Liver (tissue), 9 donors: Measurements from ENCODE around the gene HPCA. TPM values are rescaled to one million over a fixed set of nuclear protein-coding genes. Genes with fewer than 3 reads are reported as not detected.

Source experiments
- DNase-seq: peaks from one replicate; pipeline ENCODE4 v3.0.0-alpha.2; 2017; ENCODE audit warnings: low spot score
- H3K27ac ChIP-seq, 2 donors: one replicate each; pipeline ENCODE4 v1.7.0; 2013; ENCODE audit warnings: inconsistent platforms in 2 of 2, low read length in 2 of 2, control low read depth in 1 of 2, low read depth in 1 of 2, mild to moderate bottlenecking in 1 of 2
- H3K27me3 ChIP-seq, 4 donors: one replicate each; pipeline versions ENCODE4 v1.6.1 to v1.7.0; 2013; ENCODE audit warnings: low read length in 3 of 4, inconsistent platforms in 1 of 4, mild to moderate bottlenecking in 1 of 4, moderate library complexity in 1 of 4; ENCODE audit not compliant: control insufficient read depth in 4 of 4, insufficient read depth in 4 of 4
- H3K36me3 ChIP-seq, 4 donors: one replicate each; pipeline versions ENCODE4 v1.6.1 to v1.7.0; 2013; ENCODE audit warnings: low read length in 3 of 4, mild to moderate bottlenecking in 3 of 4, low read depth in 1 of 4, moderate library complexity in 1 of 4; ENCODE audit not compliant: control insufficient read depth in 4 of 4, insufficient read depth in 3 of 4
- H3K4me1 ChIP-seq, 4 donors: one replicate each; pipeline versions ENCODE4 v1.6.1 to v1.7.0; 2013; ENCODE audit warnings: low read length in 3 of 4, mild to moderate bottlenecking in 3 of 4, moderate library complexity in 1 of 4; ENCODE audit not compliant: control insufficient read depth in 4 of 4, insufficient read depth in 4 of 4
- H3K4me3 ChIP-seq, 3 donors: one replicate each; pipeline versions ENCODE4 v1.6.1 to v1.7.0; 2013; ENCODE audit warnings: low read length in 3 of 3, control low read depth in 1 of 3, low read depth in 1 of 3, mild to moderate bottlenecking in 1 of 3
- H3K9ac ChIP-seq, 2 donors: one replicate each; pipeline ENCODE4 v1.7.0; 2013; ENCODE audit warnings: low read length in 2 of 2, mild to moderate bottlenecking in 2 of 2, moderate library complexity in 2 of 2, control low read depth in 1 of 2, low read depth in 1 of 2
- H3K9me3 ChIP-seq, 4 donors: one replicate each; pipeline versions ENCODE4 v1.6.1 to v1.7.0; 2013; ENCODE audit warnings: low read length in 3 of 4; ENCODE audit not compliant: control insufficient read depth in 4 of 4
- ATF3 ChIP-seq: IDR thresholded peaks from 2 replicates; pipeline ENCODE4 v1.6.1; 2016; ENCODE audit warnings: antibody characterized with exemption
- CTCF ChIP-seq: fragments of 150-350 bp; IDR thresholded peaks from 2 replicates; pipeline ENCODE4 v1.5.1; 2017; ENCODE audit warnings: improper control_type of control experiment, low read depth, low read length; ENCODE audit not compliant: missing input control
- EGR1 ChIP-seq, 2 donors: IDR thresholded peaks; 2 replicates each; pipeline ENCODE4 v1.6.1; 2016 to 2018; ENCODE audit warnings: antibody characterized with exemption in 2 of 2, low read depth in 2 of 2
- FOXA1 ChIP-seq: IDR thresholded peaks from 2 replicates; pipeline ENCODE4 v1.6.1; 2016; ENCODE audit warnings: antibody characterized with exemption
- FOXA2 ChIP-seq: IDR thresholded peaks from 2 replicates; pipeline ENCODE4 v1.6.1; 2016; ENCODE audit warnings: antibody characterized with exemption
- GABPA ChIP-seq, 2 donors: IDR thresholded peaks in 1 of 2; conservative IDR thresholded peaks in 1 of 2; 2 replicates each; pipeline ENCODE4 v1.6.1; 2016; ENCODE audit warnings: antibody characterized with exemption in 2 of 2, mild to moderate bottlenecking in 1 of 2, moderate library complexity in 1 of 2
- HNF4A ChIP-seq, 2 donors: conservative IDR thresholded peaks; 2 replicates each; pipeline ENCODE4 v1.6.1; 2016; ENCODE audit warnings: antibody characterized with exemption in 2 of 2, mild to moderate bottlenecking in 2 of 2
- HNF4G ChIP-seq: IDR thresholded peaks from 2 replicates; pipeline ENCODE4 v1.6.1; 2016; ENCODE audit warnings: antibody characterized with exemption
- JUND ChIP-seq, 2 donors: IDR thresholded peaks; 2 replicates each; pipeline ENCODE4 v1.6.1; 2016; ENCODE audit warnings: antibody characterized with exemption in 2 of 2
- MAX ChIP-seq: IDR thresholded peaks from 2 replicates; pipeline ENCODE4 v1.6.1; 2016; ENCODE audit warnings: antibody characterized with exemption
- NR2F2 ChIP-seq: IDR thresholded peaks from 2 replicates; pipeline ENCODE4 v1.6.1; 2016; ENCODE audit warnings: antibody characterized with exemption
- RAD21 ChIP-seq, 2 donors: IDR thresholded peaks; 2 replicates each; pipeline ENCODE4 v1.6.1; 2016; ENCODE audit warnings: antibody characterized with exemption in 2 of 2, mild to moderate bottlenecking in 2 of 2
- REST ChIP-seq: IDR thresholded peaks from 2 replicates; pipeline ENCODE4 v1.6.1; 2016; ENCODE audit warnings: antibody characterized with exemption, mild to moderate bottlenecking
- RXRA ChIP-seq, 2 donors: IDR thresholded peaks; 2 replicates each; pipeline ENCODE4 v1.6.1; 2017 to 2018; ENCODE audit warnings: antibody characterized with exemption in 2 of 2, mild to moderate bottlenecking in 1 of 2
- SP1 ChIP-seq: IDR thresholded peaks from 2 replicates; pipeline ENCODE4 v1.6.1; 2018; ENCODE audit warnings: antibody characterized with exemption, mild to moderate bottlenecking
- TAF1 ChIP-seq: conservative IDR thresholded peaks from 2 replicates; pipeline ENCODE4 v1.6.1; 2016; ENCODE audit warnings: antibody characterized with exemption, mild to moderate bottlenecking
- YY1 ChIP-seq: IDR thresholded peaks from 2 replicates; pipeline ENCODE4 v1.6.1; 2016; ENCODE audit warnings: antibody characterized with exemption, mild to moderate bottlenecking
- ZBTB33 ChIP-seq: IDR thresholded peaks from 2 replicates; pipeline ENCODE4 v1.6.1; 2016; ENCODE audit warnings: antibody characterized with exemption
- WGBS: extraction: QIAGEN DNeasy Blood & Tissue Kit; methylation state at CpG from one replicate; pipeline ENCODE4 v1.1.7; 2013; 5-methylcytosine and 5-hydroxymethylcytosine counted together
- polyA plus RNA-seq, 2 donors: library from polyadenylated mRNA; stranded (reverse) in 1 of 2; unstranded in 1 of 2; fragments of 200-250 nt in 1 of 2; fragments of >200 nt in 1 of 2; fragmentation: Nextera tagmentation in 1 of 2; extraction: Ambion mirVana in 1 of 2; gene quantifications; one replicate each; pipeline versions ENCODE4 v1.2.1 to v1.2.3, GENCODE V29; 2013 to 2015
- total RNA-seq, 2 donors: library from RNA; depleted of rRNA; stranded (reverse); fragments of >200 nt; gene quantifications; one replicate each; pipeline ENCODE4 v1.2.3, GENCODE V29; 2014
- donor health status: healthy.
- donor health status: healthy.
- donor health status: healthy.
- donor health status: healthy.
- donor health status: healthy.

Gene HPCA
- total and polyA plus RNA-seq, 4 donors = not detected

- DNase-seq = no peak
- Histone ChIP-seq H3K27ac (no peak overlapping the region), H3K9me3 (no peaks in the 10 kb centered on the region), H3K4me1 (peaks cover 4 to 11% (median 7%) of the 10 kb centered on the region in 4 donors), H3K36me3 (no peaks in the 10 kb centered on the region), H3K27me3 (no peaks in the 10 kb centered on the region), H3K9ac (no peak overlapping the region), H3K4me3 (no peak overlapping the region)
- 86% methylated on average over 2 of the region's 2 CpGs for WGBS
- no peak for TF ChIP-seq JUND (IDR thresholded peaks at IDR 0.05)
- no peak for TF ChIP-seq FOXA2
- TF ChIP-seq YY1 = no peak
- no peak for TF ChIP-seq RAD21 (IDR thresholded peaks at IDR 0.05)
- TF ChIP-seq NR2F2 = no peak
- no peak for TF ChIP-seq ZBTB33
- no peak for TF ChIP-seq ATF3
- no peak for TF ChIP-seq TAF1
- TF ChIP-seq EGR1 (IDR thresholded peaks at IDR 0.05; ENCODE audit: low read depth in 2 of 2) = no peak
- no peak for TF ChIP-seq SP1
- no peak for TF ChIP-seq HNF4G
- TF ChIP-seq FOXA1 = no peak
- no peak for TF ChIP-seq GABPA (IDR thresholded peaks at IDR 0.05 in 1 of 2, conservative IDR thresholded peaks at IDR 0.05 in 1 of 2)
- no peak for TF ChIP-seq HNF4A (conservative IDR thresholded peaks at IDR 0.05)
- no peak for TF ChIP-seq MAX
These were observed 43.1 kb downstream of the HPCA start for GRCh38 chr1:32929366-32929765.

- H3K9ac ChIP-seq = no peak overlapping the region
- H3K4me1 ChIP-seq = peaks cover 8 to 31% (median 21%) of the 10 kb centered on the region in 4 donors
- WGBS = 94% methylated on average over 1 of the region's 1 CpG
- TF ChIP-seq FOXA2 (no peak), GABPA (IDR thresholded peaks at IDR 0.05 in 1 of 2, conservative IDR thresholded peaks at IDR 0.05 in 1 of 2) (no peak), FOXA1 (no peak), RAD21 (IDR thresholded peaks at IDR 0.05) (no peak), SP1 (no peak), ZBTB33 (no peak), EGR1 (IDR thresholded peaks at IDR 0.05; ENCODE audit: low read depth in 2 of 2) (no peak), ATF3 (no peak), CTCF (no peak), HNF4A (conservative IDR thresholded peaks at IDR 0.05) (no peak), NR2F2 (no peak), RXRA (IDR thresholded peaks at IDR 0.05) (no peak), REST (no peak), JUND (IDR thresholded peaks at IDR 0.05) (no peak), HNF4G (no peak), TAF1 (no peak), YY1 (no peak), MAX (no peak)
- DNase-seq = no peak
- no peak overlapping the region for H3K27ac ChIP-seq
- no peaks in the 10 kb centered on the region for H3K9me3 ChIP-seq
- peaks cover 0 to 2% (median 0%) of the 10 kb centered on the region in 4 donors for H3K36me3 ChIP-seq
- H3K27me3 ChIP-seq = no peaks in the 10 kb centered on the region
- H3K4me3 ChIP-seq = no peak overlapping the region
These were observed 45.5 kb downstream of the HPCA start for GRCh38 chr1:32931760-32932159.
